DMS114 treated with DMSO at 0.1 percent for 48 hours (cell line): ENCODE measurements around the gene ABCC5.
A peak's percentile ranks its signal among the peaks of the same experiment; 100 is the strongest.
"Not testable (repeated sequence)": the region's sequence is repeated elsewhere in the genome, so short reads cannot be mapped to it uniquely, and the experiment has no call there.

Experiments
- DNase-seq: peaks from one replicate; lab custom pipeline; 2025; ENCODE audit not compliant: unreplicated experiment; lab: John Stamatoyannopoulos, UW

The ABCC5 gene

GRCh38 chr3:184016811-184017671, 643 bp downstream of the ABCC5 start:
- DNase-seq = peak; percentile 38

GRCh38 chr3:184016169-184016570, 1.5 kb downstream of the ABCC5 start:
- no peak for DNase-seq

GRCh38 chr3:184015381-184016019, 2.2 kb downstream of the ABCC5 start:
- no peak for DNase-seq

- DNase-seq = no peak
These were observed 5.5 kb downstream of the ABCC5 start for GRCh38 chr3:184011937-184012889.

GRCh38 chr3:184011230-184011876, 6.3 kb downstream of the ABCC5 start:
- no peak for DNase-seq

GRCh38 chr3:184008161-184008560, 9.5 kb downstream of the ABCC5 start:
- no peak for DNase-seq

- not testable (repeated sequence) for DNase-seq
These were observed 10.4 kb downstream of the ABCC5 start for GRCh38 chr3:184007143-184007813.

- no peak for DNase-seq
These were observed 11.7 kb downstream of the ABCC5 start for GRCh38 chr3:184005941-184006507.

GRCh38 chr3:184004476-184004875, 13.2 kb downstream of the ABCC5 start:
- no peak for DNase-seq

- no peak for DNase-seq
These were observed 14.3 kb downstream of the ABCC5 start for GRCh38 chr3:184003187-184003967.

- no peak for DNase-seq
These were observed 15.2 kb downstream of the ABCC5 start for GRCh38 chr3:184002469-184002868.

- DNase-seq = no peak
These were observed 15.9 kb downstream of the ABCC5 start for GRCh38 chr3:184001761-184002160.

- no peak for DNase-seq
These were observed 26.3 kb downstream of the ABCC5 start for GRCh38 chr3:183991403-183991802.

- DNase-seq = no peak
These were observed 29.4 kb downstream of the ABCC5 start for GRCh38 chr3:183988216-183988790.

GRCh38 chr3:183987000-183987600, 30.6 kb downstream of the ABCC5 start:
- DNase-seq = no peak

GRCh38 chr3:183984749-183985729, 32.6 kb downstream of the ABCC5 start:
- DNase-seq = no peak

- no peak for DNase-seq
These were observed 33.5 kb downstream of the ABCC5 start for GRCh38 chr3:183984127-183984740.
